OCI-LY7 (cell line): ENCODE data around the gene PCNT. TPM values are rescaled to one million over a fixed set of nuclear protein-coding genes. Genes with fewer than 3 reads are reported as not detected.

Experiments
- BruUV-seq: library from RNA; stranded (reverse); fragments of 400-500 nt; replicated peaks from 2 replicates; lab custom pipeline; 2021; lab: Mats Ljungman, UMichigan
- CTCF ChIA-PET: fragments of 300-600 bp; sonication (Branson Sonifier 250); formaldehyde crosslinking; loops from one replicate; lab custom pipeline; 2022; ENCODE audit warnings: antibody characterized with exemption; ENCODE audit not compliant: unreplicated experiment; lab: Charles Lee
- POLR2A ChIA-PET: fragments of 300-600 bp; sonication (Branson Sonifier 250); formaldehyde crosslinking; loops from one replicate; lab custom pipeline; 2022; ENCODE audit warnings: antibody characterized with exemption; lab: Charles Lee
- DNase-seq: peaks from one replicate; pipeline ENCODE4 v3.0.0-alpha.2; 2015; ENCODE audit warnings: low spot score
- H2AFZ ChIP-seq: fragments of 200-600 bp; sonication (generic), shearing (Covaris generic); 2 replicates; pipeline ENCODE4 v1.6.1; 2014; ENCODE audit warnings: mild to moderate bottlenecking, antibody characterized with exemption, low read length, moderate library complexity
- H3K27ac ChIP-seq: fragments of 200-600 bp; sonication (generic); 2 replicates; pipeline ENCODE4 v1.5.1; 2014; ENCODE audit warnings: mixed run types, low read depth, mild to moderate bottlenecking, moderate library complexity, low read length, inconsistent platforms; ENCODE audit not compliant: poor library complexity, severe bottlenecking
- H3K36me3 ChIP-seq: fragments of 200-600 bp; sonication (generic); 2 replicates; pipeline ENCODE4 v1.6.1; 2014; ENCODE audit warnings: mild to moderate bottlenecking, antibody characterized with exemption, low read length, moderate library complexity, mixed read lengths; ENCODE audit not compliant: insufficient read depth
- H3K4me1 ChIP-seq: fragments of 200-600 bp; sonication (generic); 2 replicates; pipeline ENCODE4 v1.5.1; 2014; ENCODE audit warnings: mild to moderate bottlenecking, low read length; ENCODE audit not compliant: insufficient read depth, poor library complexity, severe bottlenecking
- H3K4me2 ChIP-seq: fragments of 200-600 bp; sonication (generic); 2 replicates; pipeline ENCODE4 v1.6.1; 2014; ENCODE audit warnings: mild to moderate bottlenecking, low read length
- H3K4me3 ChIP-seq: fragments of 200-600 bp; sonication (generic); 2 replicates; pipeline ENCODE4 v1.5.1; 2014; ENCODE audit warnings: mild to moderate bottlenecking, low read depth, low read length; ENCODE audit not compliant: poor library complexity, severe bottlenecking
- H3K79me2 ChIP-seq: fragments of 200-600 bp; sonication (generic); 2 replicates; pipeline ENCODE4 v1.6.1; 2016; ENCODE audit warnings: low read depth, mild to moderate bottlenecking, low read length, moderate library complexity, mixed read lengths; ENCODE audit not compliant: insufficient read depth
- H3K9me2 ChIP-seq: fragments of 200-600 bp; sonication (generic); 2 replicates; pipeline ENCODE4 v1.6.1; 2016; ENCODE audit warnings: mild to moderate bottlenecking, low read length, mixed read lengths; ENCODE audit not compliant: insufficient read depth
- H3K9me3 ChIP-seq: fragments of 200-600 bp; sonication (generic); 2 replicates; pipeline ENCODE4 v1.6.1; 2014; ENCODE audit warnings: mild to moderate bottlenecking, mixed run types, low read length, mixed read lengths
- H4K20me1 ChIP-seq: fragments of 200-600 bp; sonication (generic); 2 replicates; pipeline ENCODE4 v1.6.1; 2014; ENCODE audit warnings: mild to moderate bottlenecking, antibody characterized with exemption, low read length, moderate library complexity, mixed read lengths; ENCODE audit not compliant: insufficient read depth
- CTCF ChIP-seq: fragments of 200-600 bp; sonication (generic); conservative IDR thresholded peaks from 2 replicates; pipeline ENCODE4 v1.5.1; 2014; ENCODE audit warnings: mild to moderate bottlenecking, antibody characterized with exemption, low read length, moderate library complexity, mixed read lengths
- EZH2phosphoT487 ChIP-seq: fragments of 200-600 bp; sonication (generic); IDR thresholded peaks from 2 replicates; pipeline ENCODE4 v1.6.1; 2018; ENCODE audit warnings: low read depth, borderline replicate concordance, mild to moderate bottlenecking, mixed run types, antibody characterized with exemption, low read length, moderate library complexity, mixed read lengths
- intact Hi-C: fragments of 100-400 bp; cut with micrococcal nuclease; formaldehyde crosslinking; loops from one replicate; pipeline ENCODE4 v1.10.0; 2022; ENCODE audit not compliant: unreplicated experiment
- total RNA-seq, 2 experiments: library from RNA; depleted of rRNA in 1 of 2; stranded (reverse); fragments of >200 nt in 1 of 2; shearing (Covaris generic) in 1 of 2; gene quantifications; 2 replicates each; pipeline ENCODE4 v1.2.3, GENCODE V29; 2014 to 2022

Gene PCNT
- total RNA-seq, 2 experiments from 2014 or later, result 48.4 to 84.1 TPM

DNA sequence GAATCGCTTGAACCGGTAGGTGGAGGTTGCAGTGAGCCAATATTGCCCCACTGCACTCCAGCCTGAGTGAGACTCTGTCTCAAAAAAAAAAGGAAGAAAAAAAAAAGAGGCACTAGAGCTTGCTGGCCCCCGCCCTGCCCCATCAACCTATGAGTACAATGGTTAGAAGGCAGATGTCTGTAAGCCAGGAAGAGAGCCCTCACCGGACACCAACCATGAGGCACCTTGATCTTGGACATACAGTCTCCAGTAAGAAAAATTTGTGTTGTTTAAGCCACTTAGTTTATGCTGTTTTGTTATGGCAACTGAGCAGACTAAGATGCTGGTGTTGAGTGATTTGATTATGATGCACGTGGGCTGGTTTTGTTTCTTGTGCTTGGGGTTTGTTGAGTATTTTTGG is 168.9 kb downstream of the PCNT start:
- H3K4me1 ChIP-seq, result no peaks in the 10 kb centered on the region
- no peaks in the 10 kb centered on the region for H3K79me2 ChIP-seq
- no peak overlapping the region for H3K4me3 ChIP-seq
- H3K27ac ChIP-seq, result no peak overlapping the region
- no peaks in the 10 kb centered on the region for H4K20me1 ChIP-seq
- H3K4me2 ChIP-seq, result no peak overlapping the region
- no peaks in the 10 kb centered on the region for H3K9me3 ChIP-seq
- no peaks in the 10 kb centered on the region for H3K9me2 ChIP-seq
- no peak overlapping the region for H2AFZ ChIP-seq
- intact Hi-C loops, result no loop called here
- ChIA-PET POLR2A (no interaction called here), CTCF (no interaction called here)
- H3K36me3 ChIP-seq, result peaks cover 39% of the 10 kb centered on the region
- TF ChIP-seq EZH2phosphoT487 (no peak), CTCF (no peak)
- DNase-seq, result no peak
- no TSS peak for BruUV-seq

- no peak overlapping the region for H3K27ac ChIP-seq
- H3K4me2 ChIP-seq, result no peak overlapping the region
- H3K79me2 ChIP-seq, result no peaks in the 10 kb centered on the region
- H3K9me3 ChIP-seq, result no peaks in the 10 kb centered on the region
- H3K4me3 ChIP-seq, result no peak overlapping the region
- BruUV-seq, result no TSS peak
- no peak overlapping the region for H2AFZ ChIP-seq
- no peak for DNase-seq
- H4K20me1 ChIP-seq, result no peaks in the 10 kb centered on the region
- H3K4me1 ChIP-seq, result no peaks in the 10 kb centered on the region
- intact Hi-C loops, result no loop called here
- CTCF ChIA-PET, result no interaction called here
- TF ChIP-seq CTCF (no peak), EZH2phosphoT487 (no peak)
- peaks cover 48% of the 10 kb centered on the region for H3K36me3 ChIP-seq
- POLR2A ChIA-PET, result no interaction called here
- no peaks in the 10 kb centered on the region for H3K9me2 ChIP-seq
Measured at GRCh38 chr21:46493828-46494227, 169.9 kb downstream of the PCNT start.

Other genes starting within 250 kb of the PCNT start
- 0.13 TPM in 1 of 2 replicates, not detected in the other for gene COL6A2, start 226.0 kb upstream of the PCNT start, total RNA-seq (2014; rRNA removed; shearing (Covaris generic))
- gene COL6A2, start 226.0 kb upstream of the PCNT start, total RNA-seq (2022), result not detected in 2 replicates
- gene FTCD, start 168.6 kb upstream of the PCNT start, total RNA-seq (2014; rRNA removed; shearing (Covaris generic)), result 0.06 and 0.21 TPM in 2 replicates
- 0.41 and 1.1 TPM in 2 replicates for gene FTCD, start 168.6 kb upstream of the PCNT start, total RNA-seq (2022)
- 2.0 and 4.7 TPM in 2 replicates for gene SPATC1L, start 139.7 kb upstream of the PCNT start, total RNA-seq (2014; rRNA removed; shearing (Covaris generic))
- 8.3 and 10.4 TPM in 2 replicates for gene SPATC1L, start 139.7 kb upstream of the PCNT start, total RNA-seq (2022)
- 33.9 and 45.4 TPM in 2 replicates for gene LSS, start 95.4 kb upstream of the PCNT start, total RNA-seq (2014; rRNA removed; shearing (Covaris generic))
- 97.5 and 137 TPM in 2 replicates for gene LSS, start 95.4 kb upstream of the PCNT start, total RNA-seq (2022)
- gene MCM3AP, start 38.5 kb upstream of the PCNT start, total RNA-seq (2014; rRNA removed; shearing (Covaris generic)), result 90.1 and 109 TPM in 2 replicates
- gene MCM3AP, start 38.5 kb upstream of the PCNT start, total RNA-seq (2022), result 146 and 166 TPM in 2 replicates
- gene YBEY, start 37.8 kb upstream of the PCNT start, total RNA-seq (2014; rRNA removed; shearing (Covaris generic)), result 18.3 and 24.5 TPM in 2 replicates
- 22.8 and 23.5 TPM in 2 replicates for gene YBEY, start 37.8 kb upstream of the PCNT start, total RNA-seq (2022)
- 102 and 112 TPM in 2 replicates for gene C21orf58, start 286 bp upstream of the PCNT start, total RNA-seq (2014; rRNA removed; shearing (Covaris generic))
- 141 and 172 TPM in 2 replicates for gene C21orf58, start 286 bp upstream of the PCNT start, total RNA-seq (2022)
- gene DIP2A, start 134.7 kb downstream of the PCNT start, total RNA-seq (2014; rRNA removed; shearing (Covaris generic)), result 27.9 and 30.2 TPM in 2 replicates
- 44.7 and 52.5 TPM in 2 replicates for gene DIP2A, start 134.7 kb downstream of the PCNT start, total RNA-seq (2022)